Breast epithelium (tissue), 3 donors: ENCODE measurements around the gene ARL5A.

Source experiments
- CTCF ChIP-seq, 3 donors: fragments of 450-650 bp; IDR thresholded peaks; one replicate each; pipeline ENCODE4 v1.5.1; 2016 to 2017; ENCODE audit warnings: antibody characterized with exemption in 3 of 3, mild to moderate bottlenecking in 3 of 3, moderate library complexity in 3 of 3
- POLR2A ChIP-seq: fragments of 450-650 bp; IDR thresholded peaks from one replicate; pipeline ENCODE4 v1.6.1; 2016; ENCODE audit warnings: antibody characterized with exemption, mild to moderate bottlenecking, moderate library complexity
- POLR2AphosphoS5 ChIP-seq, 3 donors: sonication (generic); formaldehyde crosslinking; IDR thresholded peaks; one replicate each; pipeline ENCODE4 v1.6.1; 2017; ENCODE audit warnings: antibody characterized with exemption in 3 of 3

- TF ChIP-seq CTCF (IDR thresholded peaks at IDR 0.05) (no peak), POLR2A (no peak), POLR2AphosphoS5 (IDR thresholded peaks at IDR 0.05) (no peak)
Observed at GRCh38 chr2:151756820-151757219, 71.4 kb downstream of the ARL5A start.
